GM23338 (cell line): ENCODE measurements around the gene EEF2KMT.
"Not testable (repeated sequence)": the region's sequence is repeated elsewhere in the genome, so short reads cannot be mapped to it uniquely, and the experiment has no call there.

Experiments
- CREB1 ChIP-seq: fragments of 250-450 bp; sonication (Bioruptor Pico); IDR thresholded peaks from 2 replicates; pipeline ENCODE4 v1.5.0; 2020; ENCODE audit warnings: low read depth, mild to moderate bottlenecking, moderate library complexity
- EZH2 ChIP-seq: fragments of 200-600 bp; sonication (generic); IDR thresholded peaks from one replicate; pipeline ENCODE4 v1.8.0; 2017; ENCODE audit warnings: antibody characterized with exemption, mild to moderate bottlenecking, low read depth; ENCODE audit not compliant: unreplicated experiment
- EZH2phosphoT487 ChIP-seq: fragments of 200-600 bp; sonication (generic); IDR thresholded peaks from one replicate; pipeline ENCODE4 v1.8.1; 2018; ENCODE audit warnings: antibody characterized with exemption; ENCODE audit not compliant: unreplicated experiment
- JUNB ChIP-seq: IDR thresholded peaks from one replicate; pipeline ENCODE4 v1.6.1; 2016; ENCODE audit warnings: antibody characterized with exemption; ENCODE audit not compliant: unreplicated experiment
- POLR2AphosphoS5 ChIP-seq: IDR thresholded peaks from 2 replicates; pipeline ENCODE4 v1.6.1; 2016; ENCODE audit warnings: antibody characterized with exemption, low read depth
- STAT1 ChIP-seq: IDR thresholded peaks from one replicate; pipeline ENCODE4 v1.6.1; 2016; ENCODE audit warnings: antibody characterized with exemption; ENCODE audit not compliant: unreplicated experiment
- ZNF331 ChIP-seq: fragments of 250-450 bp; sonication (Bioruptor Pico); IDR thresholded peaks from 2 replicates; pipeline ENCODE4 v1.5.0; 2020; ENCODE audit warnings: low read depth, mild to moderate bottlenecking, moderate library complexity
- TF ChIP-seq, protein P1 (sequence below), 2 experiments: fragments of 200-600 bp in 1 of 2; sonication (generic) in 1 of 2; conservative IDR thresholded peaks; 2 replicates each; pipeline versions ENCODE4 v1.5.1 to v1.6.1; 2016 to 2017; ENCODE audit warnings: antibody characterized with exemption in 2 of 2, low read depth in 2 of 2, mild to moderate bottlenecking in 2 of 2, moderate library complexity in 1 of 2
- TF ChIP-seq, protein P2 (sequence below): IDR thresholded peaks from one replicate; pipeline ENCODE4 v1.6.1; 2018; ENCODE audit warnings: antibody characterized with exemption; ENCODE audit not compliant: unreplicated experiment

DNA sequence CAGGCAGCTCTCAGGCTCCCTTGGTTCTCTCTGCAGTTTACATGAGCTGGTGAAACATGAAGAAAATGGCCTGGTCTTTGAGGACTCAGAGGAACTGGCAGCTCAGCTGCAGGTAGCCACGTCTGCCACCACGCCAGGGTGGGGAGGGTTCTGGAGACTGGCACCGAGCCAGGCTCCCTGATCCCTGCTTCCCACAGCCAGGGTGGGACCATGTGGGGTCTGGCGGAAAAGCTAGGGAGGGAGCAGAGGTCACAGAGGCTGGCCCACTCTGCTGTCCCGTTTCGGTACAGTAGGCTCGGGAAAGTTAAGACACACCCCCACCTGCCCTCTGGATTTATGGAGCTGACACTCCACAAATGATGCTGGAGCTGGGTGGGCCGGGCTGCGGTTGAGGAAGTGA, 13.9 kb downstream of the EEF2KMT start:
- TF ChIP-seq, protein P1, sequence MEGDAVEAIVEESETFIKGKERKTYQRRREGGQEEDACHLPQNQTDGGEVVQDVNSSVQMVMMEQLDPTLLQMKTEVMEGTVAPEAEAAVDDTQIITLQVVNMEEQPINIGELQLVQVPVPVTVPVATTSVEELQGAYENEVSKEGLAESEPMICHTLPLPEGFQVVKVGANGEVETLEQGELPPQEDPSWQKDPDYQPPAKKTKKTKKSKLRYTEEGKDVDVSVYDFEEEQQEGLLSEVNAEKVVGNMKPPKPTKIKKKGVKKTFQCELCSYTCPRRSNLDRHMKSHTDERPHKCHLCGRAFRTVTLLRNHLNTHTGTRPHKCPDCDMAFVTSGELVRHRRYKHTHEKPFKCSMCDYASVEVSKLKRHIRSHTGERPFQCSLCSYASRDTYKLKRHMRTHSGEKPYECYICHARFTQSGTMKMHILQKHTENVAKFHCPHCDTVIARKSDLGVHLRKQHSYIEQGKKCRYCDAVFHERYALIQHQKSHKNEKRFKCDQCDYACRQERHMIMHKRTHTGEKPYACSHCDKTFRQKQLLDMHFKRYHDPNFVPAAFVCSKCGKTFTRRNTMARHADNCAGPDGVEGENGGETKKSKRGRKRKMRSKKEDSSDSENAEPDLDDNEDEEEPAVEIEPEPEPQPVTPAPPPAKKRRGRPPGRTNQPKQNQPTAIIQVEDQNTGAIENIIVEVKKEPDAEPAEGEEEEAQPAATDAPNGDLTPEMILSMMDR (conservative IDR thresholded peaks at IDR 0.05; ENCODE audit: low read depth in 2 of 2) = not testable (repeated sequence)
- TF ChIP-seq POLR2AphosphoS5; EZH2; CREB1 (CRISPR knock-in tag); JUNB; EZH2phosphoT487; ZNF331; STAT1: not testable (repeated sequence)
- TF ChIP-seq, protein P2, sequence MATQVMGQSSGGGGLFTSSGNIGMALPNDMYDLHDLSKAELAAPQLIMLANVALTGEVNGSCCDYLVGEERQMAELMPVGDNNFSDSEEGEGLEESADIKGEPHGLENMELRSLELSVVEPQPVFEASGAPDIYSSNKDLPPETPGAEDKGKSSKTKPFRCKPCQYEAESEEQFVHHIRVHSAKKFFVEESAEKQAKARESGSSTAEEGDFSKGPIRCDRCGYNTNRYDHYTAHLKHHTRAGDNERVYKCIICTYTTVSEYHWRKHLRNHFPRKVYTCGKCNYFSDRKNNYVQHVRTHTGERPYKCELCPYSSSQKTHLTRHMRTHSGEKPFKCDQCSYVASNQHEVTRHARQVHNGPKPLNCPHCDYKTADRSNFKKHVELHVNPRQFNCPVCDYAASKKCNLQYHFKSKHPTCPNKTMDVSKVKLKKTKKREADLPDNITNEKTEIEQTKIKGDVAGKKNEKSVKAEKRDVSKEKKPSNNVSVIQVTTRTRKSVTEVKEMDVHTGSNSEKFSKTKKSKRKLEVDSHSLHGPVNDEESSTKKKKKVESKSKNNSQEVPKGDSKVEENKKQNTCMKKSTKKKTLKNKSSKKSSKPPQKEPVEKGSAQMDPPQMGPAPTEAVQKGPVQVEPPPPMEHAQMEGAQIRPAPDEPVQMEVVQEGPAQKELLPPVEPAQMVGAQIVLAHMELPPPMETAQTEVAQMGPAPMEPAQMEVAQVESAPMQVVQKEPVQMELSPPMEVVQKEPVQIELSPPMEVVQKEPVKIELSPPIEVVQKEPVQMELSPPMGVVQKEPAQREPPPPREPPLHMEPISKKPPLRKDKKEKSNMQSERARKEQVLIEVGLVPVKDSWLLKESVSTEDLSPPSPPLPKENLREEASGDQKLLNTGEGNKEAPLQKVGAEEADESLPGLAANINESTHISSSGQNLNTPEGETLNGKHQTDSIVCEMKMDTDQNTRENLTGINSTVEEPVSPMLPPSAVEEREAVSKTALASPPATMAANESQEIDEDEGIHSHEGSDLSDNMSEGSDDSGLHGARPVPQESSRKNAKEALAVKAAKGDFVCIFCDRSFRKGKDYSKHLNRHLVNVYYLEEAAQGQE = not testable (repeated sequence)
